NCI-H748 (cell line): ENCODE data around the gene EHBP1L1.
"Not testable (repeated sequence)": the region's sequence is repeated elsewhere in the genome, so short reads cannot be mapped to it uniquely, and the experiment has no call there.

Source experiments
- DNase-seq: peaks from one replicate; lab custom pipeline; 2025; ENCODE audit not compliant: unreplicated experiment; lab: John Stamatoyannopoulos, UW

Gene EHBP1L1

GRCh38 chr11:65560555-65561418 lies 15.1 kb upstream of the EHBP1L1 start:
- DNase-seq, result peak; percentile 30

- no peak for DNase-seq
Observed at GRCh38 chr11:65562020-65562419, 13.8 kb upstream of the EHBP1L1 start.

GRCh38 chr11:65562788-65563187 lies 13.1 kb upstream of the EHBP1L1 start:
- DNase-seq, result no peak

GRCh38 chr11:65563601-65564000 lies 12.3 kb upstream of the EHBP1L1 start:
- DNase-seq, result no peak

GRCh38 chr11:65564879-65565559 lies 10.8 kb upstream of the EHBP1L1 start:
- not testable (repeated sequence) for DNase-seq

GRCh38 chr11:65565624-65566453 lies 10.0 kb upstream of the EHBP1L1 start:
- DNase-seq, result no peak

GRCh38 chr11:65569164-65569972 lies 6.5 kb upstream of the EHBP1L1 start:
- no peak for DNase-seq

- DNase-seq, result peak; percentile 99
Observed at GRCh38 chr11:65569973-65570918, 5.6 kb upstream of the EHBP1L1 start, which contains the start of gene ZNRD2. ZNRD2 (plus strand) TSS chr11:65570477; CDS start chr11:65570492, 15 bp downstream.

- DNase-seq, result no peak
Observed at GRCh38 chr11:65571420-65571819, 4.4 kb upstream of the EHBP1L1 start.

GRCh38 chr11:65571940-65572339 lies 3.9 kb upstream of the EHBP1L1 start:
- DNase-seq, result peak; percentile 74

- peak; percentile 85 for DNase-seq
Observed at GRCh38 chr11:65572356-65573051, 3.3 kb upstream of the EHBP1L1 start, which contains the start of gene FAM89B. FAM89B (plus strand) TSS chr11:65572538; CDS start chr11:65572670, 132 bp downstream.

- DNase-seq, result peak; percentile 18
Observed at GRCh38 chr11:65573391-65574079, 2.3 kb upstream of the EHBP1L1 start.

GRCh38 chr11:65574109-65574810 lies 1.6 kb upstream of the EHBP1L1 start:
- peak; percentile 86 for DNase-seq

- peak; percentile 67 for DNase-seq
Observed at GRCh38 chr11:65574811-65575567, 864 bp upstream of the EHBP1L1 start.

- no peak for DNase-seq
Observed at GRCh38 chr11:65576232-65576866, 496 bp downstream of the EHBP1L1 start.
